ENCODE data around the gene TMEM94.
A peak's percentile ranks its signal among the peaks of the same experiment; 100 is the strongest.

TMEM94 gene

DNA sequence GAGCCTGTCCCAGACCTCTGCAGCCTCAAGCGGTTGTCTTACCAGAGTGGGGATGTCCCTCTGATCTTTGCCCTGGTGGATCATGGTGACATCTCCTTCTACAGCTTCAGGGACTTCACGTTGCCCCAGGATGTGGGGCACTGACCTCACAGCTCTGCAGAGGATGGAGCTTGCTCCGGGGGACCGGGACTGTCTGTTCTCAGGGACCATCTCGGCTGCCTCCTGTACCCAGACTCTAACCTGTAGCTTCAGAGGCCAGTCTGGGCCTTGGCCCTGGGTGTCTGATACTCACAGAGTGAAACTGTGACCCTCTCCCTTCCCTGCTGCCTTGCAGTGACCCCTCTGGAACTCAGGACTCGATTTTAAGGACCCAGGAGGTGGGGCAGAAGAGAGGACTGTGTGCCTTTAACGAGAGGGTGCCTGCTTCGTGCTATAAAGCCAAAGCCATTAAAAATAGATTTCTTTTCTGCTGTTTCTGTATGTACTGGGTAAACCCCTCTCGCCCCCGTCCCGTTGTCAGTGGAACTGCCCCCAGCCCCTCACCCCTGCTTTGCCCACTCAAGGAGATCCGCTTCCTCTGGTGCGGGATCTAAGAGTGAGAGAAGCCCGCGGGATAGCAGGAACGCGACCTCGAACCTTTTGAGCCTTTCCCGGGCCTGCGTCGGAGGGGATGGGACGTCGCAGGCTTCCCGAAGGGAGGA, 68.0 kb downstream of the TMEM94 start:
- DNase-seq (ENCODE audit: low read depth in 2 of 2, low spot score in 1 of 2): no peak

DNA sequence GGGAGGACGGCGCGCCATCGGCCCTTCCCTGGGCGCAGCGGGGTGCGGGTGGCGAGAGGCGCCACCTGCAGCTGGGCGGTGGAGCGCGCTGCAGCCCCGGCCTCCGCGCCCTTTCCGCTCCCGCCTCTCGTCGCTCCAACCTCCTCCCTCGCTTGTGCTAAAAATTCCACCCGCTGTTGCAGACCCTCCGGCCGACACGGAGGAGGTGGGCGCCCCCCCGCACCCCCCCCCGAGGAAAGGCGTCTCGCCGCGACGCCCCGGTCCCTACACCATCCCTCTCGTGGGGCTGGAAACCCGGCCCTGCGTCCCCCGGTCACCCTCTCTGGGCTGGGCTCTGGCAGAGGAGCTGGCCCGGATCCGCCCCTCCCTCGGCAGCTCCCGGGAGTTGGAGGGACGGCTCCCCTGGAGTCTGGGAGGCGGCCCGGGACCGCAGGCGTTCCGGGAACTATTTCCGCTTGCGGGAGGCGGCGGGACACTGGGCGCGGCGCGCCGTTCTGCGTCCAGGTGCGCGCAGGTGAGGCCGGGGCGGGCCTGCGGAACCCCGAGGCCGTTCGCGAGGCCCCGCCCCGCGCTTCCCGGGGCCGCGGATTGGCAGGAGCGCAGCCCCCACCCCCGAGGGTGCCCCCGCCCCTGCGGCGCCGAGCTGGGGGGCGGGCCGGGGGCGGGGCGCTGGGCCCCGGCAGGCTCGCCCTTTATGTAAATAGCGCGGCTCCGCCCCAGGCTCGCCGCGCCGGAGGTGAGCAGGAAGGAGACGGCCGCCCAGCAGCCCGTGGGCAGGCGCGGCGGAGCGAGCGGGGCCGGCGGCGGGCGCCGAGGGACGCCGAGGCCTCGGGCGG, 68.8 kb downstream of the TMEM94 start, which contains the start of gene LLGL2:
Gene LLGL2, plus strand, starts transcription at position 728 of the 836 bp plus-strand sequence. CDS start 17,730 bp downstream, outside the sequence.
- DNase-seq (ENCODE audit: low read depth in 2 of 2, low spot score in 1 of 2): peak; percentile 46 to 64

DNA sequence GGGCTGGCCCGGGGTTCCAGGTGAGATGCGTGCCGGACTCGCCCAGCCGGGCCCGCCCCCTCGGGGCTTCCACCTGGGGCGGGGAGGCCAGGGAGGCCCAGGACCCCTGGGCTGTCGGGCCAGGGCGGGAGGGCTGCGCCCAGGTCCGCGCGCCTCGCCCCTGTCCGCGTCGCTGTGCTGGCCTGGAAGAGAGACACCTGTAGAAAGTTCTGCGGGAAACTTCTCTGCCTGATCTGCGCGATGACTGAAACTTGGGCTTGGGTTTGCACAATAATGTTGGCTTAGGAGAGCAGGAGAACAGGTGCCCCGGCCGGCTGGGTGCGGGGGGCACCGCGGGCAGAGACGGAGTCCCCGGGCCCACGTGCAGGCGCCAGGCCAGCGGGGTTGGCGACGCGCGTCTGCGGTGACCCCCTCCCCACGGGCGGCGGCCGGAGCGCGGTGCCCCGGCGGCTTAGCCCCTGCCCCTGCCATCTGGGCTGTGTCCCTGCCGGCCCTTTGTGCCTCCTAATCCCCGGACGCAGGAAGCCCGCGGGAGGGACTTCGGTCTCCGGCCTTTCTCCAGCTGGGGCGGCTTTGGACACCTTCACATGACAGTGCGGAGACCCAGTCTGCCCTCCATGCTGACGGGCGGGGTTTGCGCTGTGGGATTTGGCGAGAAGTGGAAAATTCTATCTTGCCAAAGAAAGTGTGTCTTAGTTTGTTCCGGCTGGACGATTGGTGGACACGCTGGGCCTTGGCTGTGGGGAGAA, 69.5 kb downstream of the TMEM94 start:
- no peak for DNase-seq (ENCODE audit: low read depth in 2 of 2, low spot score in 1 of 2)

DNA sequence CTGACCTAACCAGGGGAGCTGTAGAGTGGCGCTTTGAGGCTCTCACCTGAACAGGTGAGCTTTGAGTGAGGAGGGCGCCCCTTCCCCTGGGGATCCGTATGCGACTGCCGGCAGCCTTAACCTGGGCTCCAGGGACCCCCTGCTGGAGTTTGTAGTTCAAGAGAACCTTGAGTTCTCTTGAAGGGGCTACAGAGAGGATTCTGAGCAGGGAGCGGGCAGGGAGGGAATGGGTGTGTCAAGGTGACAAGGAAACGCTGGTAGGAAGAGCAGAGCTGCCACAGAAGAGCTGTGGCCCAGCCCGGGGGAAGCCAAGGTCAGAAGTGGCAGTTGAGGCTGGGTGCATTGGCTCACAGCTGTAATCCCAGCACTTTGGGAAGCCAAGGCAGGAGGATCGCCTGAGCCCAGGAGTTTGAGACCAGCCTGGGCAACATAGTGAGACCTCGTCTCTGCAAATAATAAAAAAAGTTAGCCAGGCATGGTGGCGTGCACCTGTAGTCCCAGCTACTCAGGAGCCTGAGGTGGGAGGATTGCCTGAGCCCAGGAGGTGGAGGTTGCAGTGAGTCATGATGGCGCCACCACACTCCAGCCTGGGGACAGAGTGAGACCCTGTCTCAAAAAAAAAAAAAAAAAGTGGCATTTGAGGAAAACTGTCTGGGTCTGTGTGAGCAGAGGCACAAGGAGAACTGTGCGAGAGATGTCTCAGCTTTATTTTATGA, 70.3 kb downstream of the TMEM94 start:
- DNase-seq (ENCODE audit: low read depth in 2 of 2, low spot score in 1 of 2): no peak

DNA sequence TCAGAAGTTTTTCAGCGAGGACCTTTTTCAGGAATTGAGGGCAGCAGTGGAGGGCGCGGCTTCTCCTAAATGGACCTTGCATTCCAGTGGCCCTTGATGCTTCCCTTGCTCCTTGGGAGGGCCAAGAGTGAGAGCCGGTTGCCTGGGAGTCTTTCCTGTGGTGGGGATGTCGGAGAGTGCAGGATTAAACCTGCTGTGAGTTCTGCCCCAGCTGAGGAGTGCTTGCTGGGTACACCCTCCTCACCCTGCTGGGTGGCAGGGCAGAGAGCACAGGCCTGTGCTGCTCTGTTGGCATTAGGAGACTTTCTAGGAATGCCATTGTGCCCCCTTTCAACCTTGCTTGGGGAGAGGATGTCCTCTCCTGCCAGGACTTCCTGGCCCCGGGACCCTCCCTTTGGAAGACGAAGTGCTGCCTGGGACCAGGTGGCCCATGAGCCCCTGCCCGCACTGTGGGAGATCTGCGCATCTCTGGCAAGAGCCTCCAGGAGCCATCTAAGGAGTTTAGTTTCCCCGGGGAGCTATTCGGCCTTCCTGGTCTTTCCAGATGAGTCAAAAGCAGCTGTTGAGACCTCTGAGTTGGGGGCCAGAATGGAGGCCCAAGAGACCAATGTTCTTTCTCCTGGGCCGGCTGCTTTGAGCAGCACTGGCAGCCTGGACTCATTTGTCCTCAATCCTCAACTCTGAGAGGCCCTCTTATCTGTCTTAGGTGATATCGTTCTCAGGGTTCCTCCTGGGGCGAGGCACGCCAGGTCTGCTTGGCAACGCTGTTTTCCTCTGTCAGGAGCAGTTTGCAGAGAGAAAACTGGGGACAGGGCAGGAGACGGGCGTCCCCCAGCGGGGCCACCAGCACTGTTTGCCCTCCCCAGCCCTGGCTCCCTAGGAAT, 74.6 kb downstream of the TMEM94 start:
- no peak for DNase-seq (ENCODE audit: low read depth in 2 of 2, low spot score in 1 of 2)

DNA sequence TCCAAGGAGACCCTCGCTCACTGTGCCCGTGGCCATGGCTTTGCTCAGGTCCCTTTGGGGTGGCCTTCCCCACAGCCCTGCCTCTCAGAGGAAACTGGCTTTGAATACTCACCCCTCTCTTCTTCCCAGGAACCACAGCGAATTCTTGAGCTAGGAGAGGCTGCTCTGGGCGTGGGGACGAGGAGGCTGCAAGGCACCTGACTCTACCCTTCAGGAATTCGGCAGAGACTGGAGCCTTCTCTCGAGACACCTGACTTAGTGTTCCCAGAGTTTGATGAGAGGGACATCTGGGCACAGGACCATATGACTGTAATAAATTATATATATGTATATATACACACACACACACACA, 75.3 kb downstream of the TMEM94 start:
- no peak for DNase-seq (ENCODE audit: low read depth in 2 of 2, low spot score in 1 of 2)

DNA sequence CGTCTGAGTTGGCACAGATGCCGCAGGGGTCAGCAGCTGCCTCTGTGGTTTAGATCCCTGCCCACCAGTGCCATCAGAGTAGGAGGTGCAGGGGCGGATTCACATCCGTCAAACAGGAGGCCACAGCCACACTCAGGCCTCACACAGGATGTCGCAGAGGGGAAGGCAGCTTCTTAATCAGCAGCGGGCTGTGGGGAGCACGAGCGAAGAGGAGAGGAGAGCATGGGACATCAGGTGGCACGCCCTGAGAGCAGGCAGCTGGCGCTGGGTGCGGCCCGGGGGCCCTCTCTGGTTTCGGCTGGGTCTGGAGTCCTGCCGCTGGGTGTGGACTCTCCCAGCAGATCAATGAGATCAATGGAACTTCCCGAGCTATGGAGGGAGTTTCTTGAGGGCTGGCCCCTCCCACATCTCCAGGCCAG, 78.7 kb downstream of the TMEM94 start:
- peak; percentile 28 to 39 for DNase-seq (ENCODE audit: low read depth in 2 of 2, low spot score in 1 of 2)

DNA sequence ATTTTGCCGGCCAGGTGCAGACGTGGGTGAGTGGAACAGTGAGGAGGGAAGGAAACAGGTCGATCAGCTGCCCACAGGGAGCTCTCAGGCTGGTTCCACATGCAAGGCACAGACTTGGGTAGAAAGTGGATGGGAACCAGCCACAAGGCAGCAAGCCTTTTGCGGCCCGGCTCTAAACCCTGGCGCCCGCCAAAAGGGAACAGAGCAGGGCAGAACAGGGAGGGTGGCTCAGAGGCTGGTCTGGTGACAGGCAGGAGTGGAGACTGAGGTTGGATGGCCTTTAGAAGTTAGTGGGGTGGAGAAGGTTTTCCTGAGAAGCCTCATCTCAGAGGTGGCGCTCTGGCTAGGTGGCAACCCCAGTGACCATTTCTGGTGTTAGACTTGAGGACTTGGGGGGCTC, 79.4 kb downstream of the TMEM94 start:
- DNase-seq (ENCODE audit: low read depth in 2 of 2, low spot score in 1 of 2): no peak

DNA sequence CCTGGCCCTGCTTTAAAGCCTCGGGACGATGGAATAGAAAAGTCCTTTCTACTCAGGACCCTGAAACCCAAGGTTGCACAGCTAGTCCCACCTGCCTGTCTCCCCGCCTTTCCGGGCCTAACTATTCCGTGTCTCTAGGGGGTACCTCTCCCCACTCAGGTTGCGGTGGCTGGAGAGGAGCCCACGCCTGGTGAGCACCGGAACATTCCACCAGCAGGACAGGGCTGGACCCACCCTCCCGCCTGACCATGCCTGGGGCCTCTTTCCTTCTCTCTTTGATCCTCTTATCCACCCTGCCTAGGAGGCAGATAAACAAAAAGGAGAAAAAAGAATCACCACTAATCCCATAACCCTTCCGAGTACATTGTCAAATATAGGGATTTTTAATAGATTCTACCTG, 79.9 kb downstream of the TMEM94 start:
- DNase-seq (ENCODE audit: low read depth in 2 of 2, low spot score in 1 of 2): no peak

DNA sequence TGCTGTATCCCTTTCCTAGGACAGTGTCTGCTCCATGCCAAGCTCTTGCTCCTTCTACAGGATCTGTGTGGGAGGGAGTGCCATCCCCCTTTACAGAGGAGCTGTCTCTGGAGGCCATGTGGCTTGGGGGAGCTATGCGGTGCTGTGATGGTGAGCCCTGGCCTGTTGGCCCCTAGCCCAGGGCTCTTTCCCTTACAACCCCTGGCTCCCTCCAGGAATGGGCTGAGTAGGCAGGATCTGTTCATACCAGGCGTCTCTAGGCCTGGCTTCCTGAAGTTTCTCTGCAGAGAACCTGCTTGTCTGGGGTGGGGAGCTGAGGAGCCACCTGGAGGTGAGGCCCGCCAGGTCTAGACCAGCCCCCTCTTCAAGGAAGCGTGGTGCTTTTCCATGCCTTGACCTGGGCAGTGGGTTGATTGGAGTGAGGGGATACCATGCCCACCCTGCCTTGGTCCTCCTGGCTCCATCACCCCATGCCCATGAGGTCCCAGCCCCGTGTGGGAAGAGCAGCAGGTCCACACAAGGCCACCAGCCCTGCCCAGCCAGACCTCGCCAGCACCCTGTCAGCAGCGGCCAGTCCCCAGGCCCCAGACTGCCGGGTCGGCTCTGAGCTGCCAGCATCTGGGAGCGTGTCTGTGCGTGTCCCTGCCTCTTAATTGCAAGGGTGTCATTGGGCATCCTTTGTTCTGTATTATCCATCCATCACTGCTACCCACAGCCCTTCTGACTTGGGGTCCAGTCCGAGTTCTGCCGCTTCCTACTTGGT, 83.7 kb downstream of the TMEM94 start:
- no peak for DNase-seq (ENCODE audit: low read depth in 2 of 2, low spot score in 1 of 2)

DNA sequence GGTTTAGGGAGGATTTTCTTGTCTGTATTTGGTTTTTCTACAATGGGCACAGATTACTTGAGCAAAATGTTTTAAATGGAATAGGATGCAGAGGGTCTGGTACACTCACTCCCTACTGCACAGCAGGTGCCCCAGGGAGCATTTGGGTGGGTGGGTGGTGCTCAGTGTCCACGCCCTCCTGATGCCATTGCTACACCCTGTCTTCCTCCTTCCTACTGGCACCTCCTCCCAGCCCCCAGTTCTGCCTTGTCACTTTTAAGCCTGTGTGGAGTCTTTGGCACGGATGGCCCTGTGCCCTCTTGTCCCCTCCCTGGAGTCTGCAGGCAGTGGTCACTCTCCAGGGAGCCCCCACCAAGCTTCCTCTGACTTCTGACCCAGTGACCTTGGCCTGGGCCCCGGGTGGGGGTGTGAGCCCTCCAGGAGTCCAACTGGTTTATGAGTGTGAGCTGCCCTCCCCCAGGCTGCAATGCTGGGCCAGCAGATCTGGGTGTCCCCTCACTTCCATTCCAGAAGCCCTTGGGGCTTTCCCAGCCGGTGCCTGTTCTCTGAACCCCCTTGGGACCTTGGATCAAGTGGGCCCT, 84.6 kb downstream of the TMEM94 start:
- no peak for DNase-seq (ENCODE audit: low read depth in 2 of 2, low spot score in 1 of 2)

DNA sequence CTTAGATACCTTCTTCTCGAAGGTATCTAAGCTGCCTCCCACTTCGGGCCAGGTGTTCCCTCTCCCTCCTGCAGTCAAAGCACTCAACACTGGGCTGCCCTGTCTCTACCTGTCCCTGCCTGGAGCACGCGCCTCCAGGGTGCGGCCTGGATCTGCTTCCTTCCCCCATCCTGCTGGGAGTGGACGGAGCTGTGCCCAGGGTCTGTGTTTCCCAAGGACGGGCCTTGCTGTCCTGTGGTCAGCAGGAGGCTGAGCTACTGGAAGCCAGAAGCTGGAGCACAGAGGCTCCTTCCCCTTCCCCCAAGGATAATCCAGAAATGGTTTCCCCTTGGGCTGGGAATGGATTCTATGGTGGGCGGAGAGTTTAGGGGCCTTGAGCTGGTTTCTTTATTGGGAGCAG, 85.8 kb downstream of the TMEM94 start:
- no peak for DNase-seq (ENCODE audit: low read depth in 2 of 2, low spot score in 1 of 2)

DNA sequence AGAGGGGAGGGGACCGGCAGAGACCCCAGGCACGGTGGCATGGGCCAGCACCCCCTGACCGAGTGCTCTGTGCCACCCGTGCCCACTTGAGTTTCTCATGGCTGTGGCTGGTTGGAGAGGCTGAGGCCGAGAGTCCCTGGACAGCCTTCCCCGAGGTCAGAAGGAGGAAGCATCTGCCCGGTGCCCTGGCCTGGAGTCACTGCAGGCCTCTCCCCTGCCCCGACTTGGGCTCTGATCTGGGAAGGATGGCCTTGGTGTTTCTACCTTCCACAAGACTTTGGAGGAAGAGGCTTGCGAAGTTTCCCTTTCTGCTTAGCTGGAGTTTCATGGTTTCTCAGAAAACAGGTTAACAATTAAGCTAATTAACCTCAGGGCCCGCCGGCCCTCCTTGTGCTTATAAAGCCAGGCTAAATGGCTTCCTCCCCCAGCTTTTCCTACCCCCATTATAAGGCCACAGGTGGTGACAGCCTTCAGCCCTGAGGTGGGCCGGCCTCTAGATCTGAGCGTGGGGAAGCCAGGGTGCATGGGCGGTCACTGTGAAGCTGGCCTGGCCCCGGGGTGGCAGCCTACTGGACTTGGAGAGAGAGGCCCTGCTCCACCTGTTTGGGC, 86.4 kb downstream of the TMEM94 start:
- DNase-seq (ENCODE audit: low read depth in 2 of 2, low spot score in 1 of 2): no peak

DNA sequence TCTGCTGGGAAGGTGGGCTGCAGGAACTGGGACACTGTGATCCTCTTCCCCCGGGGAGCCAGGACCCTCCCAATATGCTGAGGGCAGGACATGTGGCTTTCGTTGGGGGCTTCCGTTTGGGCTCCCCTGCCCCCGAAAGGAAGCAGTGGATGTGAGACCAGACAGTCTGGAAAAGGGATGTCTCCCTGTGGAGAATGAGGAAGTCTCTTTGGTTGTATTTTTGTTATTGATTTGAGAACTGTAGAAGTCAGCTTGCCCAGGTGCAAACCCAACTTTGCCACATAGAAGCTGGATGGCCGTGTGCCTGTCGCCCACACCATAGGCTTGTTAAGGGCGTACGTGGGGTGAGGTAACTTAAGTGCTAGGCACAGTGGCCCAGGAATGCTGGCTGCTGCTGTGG, 87.8 kb downstream of the TMEM94 start:
- no peak for DNase-seq (ENCODE audit: low read depth in 2 of 2, low spot score in 1 of 2)

DNA sequence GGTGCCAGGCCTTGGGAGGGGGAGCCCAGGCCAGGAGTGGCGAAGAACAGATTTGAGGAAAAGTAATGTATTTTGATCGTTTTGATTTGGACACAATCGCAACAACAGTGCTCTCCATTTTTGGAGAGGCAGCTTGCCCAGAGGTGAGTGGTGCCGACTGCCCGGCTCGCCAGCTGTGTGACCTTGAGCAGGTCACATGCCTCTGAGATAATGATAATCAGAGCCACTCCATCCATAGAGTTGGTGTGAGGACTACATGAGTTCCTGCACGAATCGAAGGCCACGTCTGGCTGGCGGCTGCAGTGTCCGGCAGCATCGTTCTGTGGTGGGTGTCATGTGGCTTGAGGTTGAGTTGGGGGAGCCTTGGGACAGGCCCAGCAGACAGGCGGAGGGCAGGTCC, 89.7 kb downstream of the TMEM94 start:
- no peak for DNase-seq (ENCODE audit: low read depth in 2 of 2, low spot score in 1 of 2)

DNA sequence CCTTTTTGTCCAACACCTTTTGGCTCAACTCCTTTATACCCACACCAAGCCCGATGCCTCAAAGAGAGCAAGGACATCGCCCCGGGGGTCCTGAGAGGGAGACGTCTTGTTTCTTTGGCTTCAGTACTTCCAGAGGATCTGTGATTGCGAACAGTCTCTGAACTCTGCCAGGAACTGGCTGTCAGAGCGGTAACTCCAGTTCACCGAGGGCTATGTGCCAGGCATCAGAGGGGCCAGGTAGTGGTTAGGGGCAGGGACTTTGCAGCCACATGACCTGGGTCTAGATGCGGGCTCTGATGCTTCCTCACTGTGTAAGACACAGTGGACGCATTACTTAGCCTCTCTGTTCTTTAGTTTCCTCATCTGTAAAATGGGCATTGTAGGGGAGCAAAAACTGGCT, 90.7 kb downstream of the TMEM94 start:
- DNase-seq (ENCODE audit: low read depth in 2 of 2, low spot score in 1 of 2): no peak

DNA sequence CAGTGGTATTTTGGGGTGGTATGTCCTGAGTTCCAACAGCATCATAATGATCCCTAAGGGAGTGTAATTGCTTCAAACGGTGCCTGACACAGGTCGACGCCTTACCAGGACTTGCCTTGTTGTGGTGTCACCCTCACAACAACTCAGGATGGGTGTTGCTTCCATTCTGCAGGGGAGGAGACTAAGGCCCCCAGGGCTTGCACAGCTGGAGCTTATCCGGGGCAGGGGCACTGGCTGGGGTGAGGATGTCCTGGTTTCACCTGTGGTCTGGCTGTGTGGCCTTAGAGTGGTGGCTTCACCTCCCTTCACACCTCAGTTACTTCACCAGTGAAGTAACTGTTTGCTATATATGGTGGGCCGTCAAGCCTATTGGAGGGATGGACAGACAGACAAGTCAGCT, 92.4 kb downstream of the TMEM94 start:
- DNase-seq (ENCODE audit: low read depth in 2 of 2, low spot score in 1 of 2): no peak
